ENCODE data around the gene AGAP2. TPM values are rescaled to one million over a fixed set of nuclear protein-coding genes. Genes with fewer than 3 reads are reported as not detected.

AGAP2 gene
- total RNA-seq, 6 donors from 2014 or later = 2.0 to 7.3 (median 5.8) TPM

DNA sequence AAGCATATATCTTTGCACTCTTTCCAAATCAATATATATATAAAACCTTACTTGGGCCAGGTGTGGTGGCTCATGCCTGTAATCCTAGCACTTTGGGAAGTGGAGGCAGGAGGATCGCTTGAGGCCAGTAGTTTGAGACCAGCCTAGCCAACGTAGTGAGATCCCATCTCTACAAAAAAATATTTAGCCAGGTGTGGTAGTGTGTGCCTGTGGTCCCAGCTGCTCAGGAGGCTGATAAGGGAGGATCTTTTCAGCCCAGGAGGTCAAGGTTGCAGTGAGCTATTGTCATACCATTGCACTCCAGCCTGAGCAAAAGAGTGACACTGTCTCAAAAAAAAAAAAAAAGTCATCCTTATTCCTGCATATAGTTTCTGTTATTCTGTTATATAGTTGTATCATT is 30.2 kb downstream of the AGAP2 start:
- ATAC-seq (ENCODE audit: low FRiP score in 2 of 2) (no peak), DNase-seq (no peak)
- no peak overlapping the region for H3K27ac ChIP-seq
- TF ChIP-seq POLR2AphosphoS5 (IDR thresholded peaks at IDR 0.05) (no peak), POLR2A (IDR thresholded peaks at IDR 0.05) (no peak), EP300 (IDR thresholded peaks at IDR 0.05) (no peak)
- TF ChIP-seq, protein P1, sequence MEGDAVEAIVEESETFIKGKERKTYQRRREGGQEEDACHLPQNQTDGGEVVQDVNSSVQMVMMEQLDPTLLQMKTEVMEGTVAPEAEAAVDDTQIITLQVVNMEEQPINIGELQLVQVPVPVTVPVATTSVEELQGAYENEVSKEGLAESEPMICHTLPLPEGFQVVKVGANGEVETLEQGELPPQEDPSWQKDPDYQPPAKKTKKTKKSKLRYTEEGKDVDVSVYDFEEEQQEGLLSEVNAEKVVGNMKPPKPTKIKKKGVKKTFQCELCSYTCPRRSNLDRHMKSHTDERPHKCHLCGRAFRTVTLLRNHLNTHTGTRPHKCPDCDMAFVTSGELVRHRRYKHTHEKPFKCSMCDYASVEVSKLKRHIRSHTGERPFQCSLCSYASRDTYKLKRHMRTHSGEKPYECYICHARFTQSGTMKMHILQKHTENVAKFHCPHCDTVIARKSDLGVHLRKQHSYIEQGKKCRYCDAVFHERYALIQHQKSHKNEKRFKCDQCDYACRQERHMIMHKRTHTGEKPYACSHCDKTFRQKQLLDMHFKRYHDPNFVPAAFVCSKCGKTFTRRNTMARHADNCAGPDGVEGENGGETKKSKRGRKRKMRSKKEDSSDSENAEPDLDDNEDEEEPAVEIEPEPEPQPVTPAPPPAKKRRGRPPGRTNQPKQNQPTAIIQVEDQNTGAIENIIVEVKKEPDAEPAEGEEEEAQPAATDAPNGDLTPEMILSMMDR (IDR thresholded peaks at IDR 0.05) = no peak
- 95 to 100% methylated on average over 2 of the region's 2 CpGs for WGBS, 2 donors
- no peaks in the 10 kb centered on the region for H3K4me1 ChIP-seq
- no peaks in the 10 kb centered on the region for H3K27me3 ChIP-seq
- peaks cover 5 to 68% (median 16%) of the 10 kb centered on the region in 4 donors for H3K36me3 ChIP-seq
- no peak overlapping the region for H3K4me3 ChIP-seq
- peaks cover 0 to 8% (median 0%) of the 10 kb centered on the region in 4 donors for H3K9me3 ChIP-seq

DNA sequence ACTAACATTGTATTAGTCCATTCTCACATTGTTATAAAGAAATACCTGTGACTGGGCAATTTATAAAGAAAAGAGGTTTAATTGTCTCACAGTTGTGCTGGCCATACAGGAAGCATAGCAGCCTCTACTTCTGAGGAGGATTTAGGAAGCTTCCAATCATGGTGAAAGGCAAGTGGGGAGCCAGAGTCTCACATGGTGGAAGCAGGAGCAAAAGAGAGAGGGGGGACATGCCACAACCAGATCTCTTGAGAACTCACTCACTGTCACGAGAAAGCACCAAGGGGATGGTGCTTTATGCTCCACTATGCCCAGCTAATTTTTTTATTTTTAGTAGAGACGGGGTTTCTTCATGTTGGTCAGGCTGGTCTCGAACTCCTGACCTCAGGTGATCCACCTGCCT is 31.3 kb downstream of the AGAP2 start:
- Histone ChIP-seq H3K36me3 (peaks cover 5 to 68% (median 25%) of the 10 kb centered on the region in 4 donors), H3K4me1 (no peaks in the 10 kb centered on the region), H3K27ac (no peak overlapping the region), H3K4me3 (no peak overlapping the region), H3K9me3 (peaks cover 0 to 8% (median 0%) of the 10 kb centered on the region in 4 donors), H3K27me3 (no peaks in the 10 kb centered on the region)
- ATAC-seq (ENCODE audit: low FRiP score in 2 of 2) = no peak
- no peak for DNase-seq
- WGBS, 2 donors = 79 to 94% methylated on average over 3 of the region's 3 CpGs
- no peak for TF ChIP-seq POLR2A (IDR thresholded peaks at IDR 0.05)
- no peak for TF ChIP-seq POLR2AphosphoS5 (IDR thresholded peaks at IDR 0.05)
- TF ChIP-seq, protein P1 (IDR thresholded peaks at IDR 0.05) = no peak
- TF ChIP-seq EP300 (IDR thresholded peaks at IDR 0.05) = no peak

DNA sequence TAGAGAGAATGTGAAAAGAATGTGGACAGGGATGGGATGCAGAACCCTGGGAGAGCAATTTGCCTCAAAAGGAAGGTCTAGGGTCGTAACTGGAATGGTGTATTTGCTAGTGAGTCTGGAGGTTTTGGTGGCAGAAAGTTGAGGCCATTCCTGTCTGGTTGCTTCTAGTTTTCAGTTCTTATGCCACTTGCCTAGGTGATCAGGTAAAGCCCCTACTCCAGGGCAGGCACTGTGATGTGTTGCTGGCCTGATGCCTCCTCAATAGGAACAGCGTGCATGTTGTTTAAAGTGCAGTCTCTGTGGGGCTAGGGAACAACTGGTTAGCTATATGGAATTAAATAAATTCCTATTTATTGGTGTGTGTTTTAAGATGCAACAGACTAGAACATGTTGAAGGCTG is 38.2 kb downstream of the AGAP2 start:
- H3K4me3 ChIP-seq = no peak overlapping the region
- 91 to 98% methylated on average over 2 of the region's 2 CpGs for WGBS, 2 donors
- H3K27ac ChIP-seq = no peak overlapping the region
- H3K4me1 ChIP-seq = peaks cover 0 to 3% (median 1%) of the 10 kb centered on the region in 4 donors
- ATAC-seq (ENCODE audit: low FRiP score in 2 of 2) (no peak), DNase-seq (no peak)
- no peak for TF ChIP-seq EP300 (IDR thresholded peaks at IDR 0.05)
- no peak for TF ChIP-seq POLR2AphosphoS5 (IDR thresholded peaks at IDR 0.05)
- no peak for TF ChIP-seq POLR2A (IDR thresholded peaks at IDR 0.05)
- TF ChIP-seq, protein P1 (IDR thresholded peaks at IDR 0.05) = no peak
- peaks cover 15 to 84% (median 42%) of the 10 kb centered on the region in 4 donors for H3K36me3 ChIP-seq
- no peaks in the 10 kb centered on the region for H3K27me3 ChIP-seq
- H3K9me3 ChIP-seq = peaks cover 0 to 8% (median 0%) of the 10 kb centered on the region in 4 donors

DNA sequence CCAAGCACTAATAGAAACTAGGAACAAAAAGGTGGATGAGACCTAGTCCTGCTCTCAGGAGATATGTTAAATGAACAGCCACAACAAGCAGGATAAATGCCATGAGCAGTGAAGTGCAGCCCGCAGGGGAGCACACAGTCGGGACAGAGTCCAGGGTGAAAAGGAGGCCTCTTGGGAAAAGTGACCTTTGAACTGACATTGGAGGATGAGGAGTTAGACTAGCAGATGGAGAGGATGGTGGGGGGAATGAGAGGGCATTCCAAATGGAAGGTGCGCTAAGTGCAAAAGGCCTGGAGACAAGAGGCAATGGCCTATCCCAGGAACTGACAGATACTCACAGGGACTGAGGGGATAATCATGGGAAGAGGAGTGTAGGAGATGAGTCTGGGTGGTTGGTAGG is 40.1 kb downstream of the AGAP2 start:
- DNase-seq (no peak), ATAC-seq (ENCODE audit: low FRiP score in 2 of 2) (no peak)
- Histone ChIP-seq H3K4me1 (peaks cover 8 to 16% (median 10%) of the 10 kb centered on the region in 4 donors), H3K27me3 (no peaks in the 10 kb centered on the region), H3K4me3 (no peak overlapping the region), H3K27ac (no peak overlapping the region), H3K9me3 (no peaks in the 10 kb centered on the region), H3K36me3 (peaks cover 9 to 67% (median 35%) of the 10 kb centered on the region in 4 donors)
- 92 to 95% methylated on average over 3 of the region's 3 CpGs for WGBS, 2 donors
- TF ChIP-seq, protein P1 (IDR thresholded peaks at IDR 0.05) = no peak
- no peak for TF ChIP-seq POLR2AphosphoS5 (IDR thresholded peaks at IDR 0.05)
- TF ChIP-seq EP300 (IDR thresholded peaks at IDR 0.05) = no peak
- no peak for TF ChIP-seq POLR2A (IDR thresholded peaks at IDR 0.05)

DNA sequence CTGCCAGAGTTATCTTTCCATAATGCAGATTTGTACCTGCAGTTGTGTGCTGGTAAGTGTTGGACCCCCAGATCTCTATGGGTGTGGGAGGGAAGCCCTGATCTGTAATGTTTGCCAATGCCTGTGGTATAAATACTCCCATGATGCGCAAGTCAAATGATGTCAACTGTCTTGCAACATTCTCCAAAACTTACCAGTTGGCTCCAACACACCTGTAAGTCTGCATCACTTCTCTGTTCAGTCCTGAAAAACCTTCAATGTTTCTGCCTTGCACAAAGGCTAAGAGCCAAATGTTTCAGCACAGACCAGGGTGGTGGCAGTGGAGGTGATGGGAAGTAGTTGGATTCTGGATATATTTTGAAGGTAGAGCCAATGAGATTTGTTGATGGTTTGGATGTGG is 41.5 kb downstream of the AGAP2 start:
- H3K27ac ChIP-seq = no peak overlapping the region
- no peaks in the 10 kb centered on the region for H3K27me3 ChIP-seq
- H3K9me3 ChIP-seq = no peaks in the 10 kb centered on the region
- ATAC-seq (ENCODE audit: low FRiP score in 2 of 2) (no peak), DNase-seq (no peak)
- TF ChIP-seq EP300 (IDR thresholded peaks at IDR 0.05) (no peak), POLR2AphosphoS5 (IDR thresholded peaks at IDR 0.05) (no peak), POLR2A (IDR thresholded peaks at IDR 0.05) (no peak)
- TF ChIP-seq, protein P1 (IDR thresholded peaks at IDR 0.05) = no peak
- H3K36me3 ChIP-seq = peaks cover 9 to 54% (median 24%) of the 10 kb centered on the region in 4 donors
- H3K4me1 ChIP-seq = peaks cover 13 to 21% (median 15%) of the 10 kb centered on the region in 4 donors
- H3K4me3 ChIP-seq = no peak overlapping the region
- WGBS, 2 donors = 95 to 100% methylated on average over 1 of the region's 1 CpG
